ENCODE measurements around the gene SAP30BP.

The SAP30BP gene

DNA sequence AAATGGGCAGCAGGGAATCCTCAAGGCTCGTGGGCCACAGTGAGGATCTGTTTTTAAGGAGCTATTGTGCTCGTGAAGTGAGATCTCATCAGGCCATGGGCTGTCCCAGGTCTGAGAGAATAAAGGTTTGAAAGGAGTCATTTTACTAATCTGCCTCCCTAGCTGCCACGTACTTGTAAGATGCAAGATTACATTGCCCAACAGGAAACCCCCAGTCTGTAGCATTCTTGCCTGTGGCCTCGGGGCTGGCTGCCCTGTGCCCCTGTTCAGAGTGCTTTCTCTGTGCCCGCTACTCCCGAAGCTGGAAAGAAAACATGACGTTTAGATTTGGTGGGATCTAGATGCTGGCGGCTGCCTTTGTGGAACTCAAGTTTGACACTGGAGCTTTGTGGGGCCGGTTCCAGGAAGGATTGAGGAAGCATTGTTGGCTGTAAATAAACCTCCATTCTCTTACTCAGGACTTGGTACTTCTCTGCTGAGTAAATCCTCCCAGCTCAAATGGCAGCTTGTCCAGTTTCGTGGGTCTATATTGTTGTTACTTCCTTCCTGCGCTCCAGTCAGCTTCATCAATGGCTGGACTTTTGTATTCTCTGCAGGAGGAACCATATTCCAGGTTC lies 21.2 kb downstream of the SAP30BP start:
- ChIA-PET POLR2A (ENCODE audit: low non-redundant PET) (interaction anchor here (1.6 kb wide), 1 partner anchor 34 kb away, joined by 15 read pairs; the partner anchor contains the start of gene ITGB4), CTCF (interaction anchor here (1.0 to 2.3 kb wide), 4 partner anchors 8 to 62 kb away, joined by 3 to 8 read pairs (median 4); no protein-coding TSS in a partner anchor)
- no peak for TF ChIP-seq CTCF (conservative IDR thresholded peaks at IDR 0.05; ENCODE audit: low read depth)
- peak overlapping the region; percentile 100 for H3K27ac ChIP-seq
- no peak for DNase-seq (ENCODE audit: low spot score)

- peak; percentile 87 for DNase-seq (ENCODE audit: low spot score)
- POLR2A ChIA-PET (ENCODE audit: low non-redundant PET) = interaction anchor here (1.6 kb wide), 1 partner anchor 32 kb away, joined by 15 read pairs; the partner anchor contains the start of gene ITGB4
- no peak for TF ChIP-seq CTCF (conservative IDR thresholded peaks at IDR 0.05; ENCODE audit: low read depth)
- CTCF ChIA-PET = interaction anchor here (0.7 to 2.3 kb wide), 3 partner anchors 10 to 590 kb away, joined by 5 to 12 read pairs (median 8); no protein-coding TSS in a partner anchor
- peak overlapping the region; percentile 100 for H3K27ac ChIP-seq
Measured at GRCh38 chr17:75689441-75689873, 22.3 kb downstream of the SAP30BP start.

- DNase-seq (ENCODE audit: low spot score) = no peak
- H3K27ac ChIP-seq = peak overlapping the region; percentile 100
- ChIA-PET CTCF (interaction anchor here (0.5 kb wide), 1 partner anchor 717 kb away, joined by 3 read pairs; no protein-coding TSS in a partner anchor), POLR2A (ENCODE audit: low non-redundant PET) (no interaction called here)
- no peak for TF ChIP-seq CTCF (conservative IDR thresholded peaks at IDR 0.05; ENCODE audit: low read depth)
Measured at GRCh38 chr17:75691371-75691791, 24.2 kb downstream of the SAP30BP start.

DNA sequence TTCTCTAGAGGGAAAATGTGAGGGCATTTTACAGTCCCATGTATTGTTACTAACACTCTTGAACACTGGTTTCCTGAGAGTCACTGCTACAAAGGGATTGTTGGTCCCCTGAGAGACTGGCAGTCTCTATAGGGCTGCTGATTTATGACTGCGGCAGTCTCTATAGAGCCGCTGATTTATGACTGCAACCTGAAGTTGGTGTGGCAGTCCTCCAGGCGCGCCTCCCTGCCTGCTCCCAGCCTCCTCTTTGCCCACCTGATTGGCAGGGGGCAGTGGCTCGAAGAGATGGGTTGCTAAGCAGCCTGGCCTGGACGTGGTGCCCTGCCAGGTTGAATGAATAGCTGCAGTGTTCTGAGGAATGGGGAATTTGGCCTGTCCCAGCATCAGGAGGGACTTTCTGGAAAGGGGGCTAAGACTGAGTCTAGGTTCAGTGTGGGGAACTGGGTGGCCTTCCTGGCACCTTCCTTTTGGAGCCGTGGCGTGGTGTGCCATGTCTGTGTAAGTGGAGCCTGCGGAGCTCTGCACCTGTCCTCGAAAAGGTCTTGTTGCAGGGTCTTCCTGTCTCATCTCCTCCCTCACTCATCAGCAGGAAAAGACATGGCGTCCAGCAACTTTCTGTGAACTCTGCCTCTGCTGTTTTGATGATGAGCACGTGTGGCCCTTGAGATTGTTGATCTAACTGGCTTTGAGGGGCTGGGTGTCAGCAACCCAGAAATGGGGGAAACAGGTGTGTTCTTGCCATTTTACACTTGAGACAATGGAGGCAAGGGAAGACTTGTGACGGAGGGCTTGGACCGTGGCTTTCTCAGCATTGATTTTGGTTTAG lies 24.9 kb downstream of the SAP30BP start:
- TF ChIP-seq CTCF (conservative IDR thresholded peaks at IDR 0.05; ENCODE audit: low read depth) = no peak
- ChIA-PET CTCF (interaction anchor here (0.5 to 2.2 kb wide), 3 partner anchors 12 to 717 kb away, joined by 3 to 11 read pairs (median 10); no protein-coding TSS in a partner anchor), POLR2A (ENCODE audit: low non-redundant PET) (interaction anchor here (2.3 kb wide), 1 partner anchor 29 kb away, joined by 12 read pairs; the partner anchor contains the start of gene ITGB4)
- DNase-seq (ENCODE audit: low spot score) = no peak
- H3K27ac ChIP-seq = peak overlapping the region; percentile 100

DNA sequence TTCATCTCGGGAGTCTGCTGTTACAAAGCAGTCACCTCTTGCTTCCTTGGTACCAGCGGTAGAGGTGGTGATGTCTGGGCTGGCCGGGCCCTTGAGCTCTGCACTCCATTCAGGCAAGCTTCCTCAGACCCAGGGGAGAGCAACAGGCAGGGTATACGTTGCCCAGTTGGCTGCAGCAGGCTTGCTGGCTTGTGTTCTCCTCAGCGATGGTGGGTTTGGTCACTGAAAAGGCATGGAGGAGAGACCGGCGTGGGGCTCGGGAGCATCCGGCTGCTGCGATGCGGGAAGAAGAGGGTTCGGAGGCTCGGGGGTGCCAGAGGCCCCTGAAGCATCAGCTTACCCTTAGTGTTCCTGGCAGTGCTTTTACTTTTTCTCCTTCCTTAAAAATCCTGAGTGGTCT lies 25.8 kb downstream of the SAP30BP start:
- DNase-seq (ENCODE audit: low spot score) = no peak
- ChIA-PET POLR2A (ENCODE audit: low non-redundant PET) (interaction anchor here (1.0 to 2.3 kb wide), 2 partner anchors 8 to 28 kb away, joined by 3 to 12 read pairs; partner anchors contain the start of gene ITGB4), CTCF (interaction anchor here (1.5 to 2.2 kb wide), 3 partner anchors 13 to 59 kb away, joined by 4 to 11 read pairs (median 10); partner anchors contain the start of gene SMIM5)
- TF ChIP-seq CTCF (conservative IDR thresholded peaks at IDR 0.05; ENCODE audit: low read depth) = no peak
- H3K27ac ChIP-seq = peak overlapping the region; percentile 100
